ENCODE measurements around the gene ADAM30. TPM values are rescaled to one million over a fixed set of nuclear protein-coding genes. Genes with fewer than 3 reads are reported as not detected.

ADAM30 gene
- total RNA-seq, 1 experiment from 2014 or later, result not detected

GRCh38 chr1:119870917-119871596, 25.3 kb downstream of the ADAM30 start:
- H3K36me3 ChIP-seq (ENCODE audit: control insufficient read depth, insufficient read depth, low read length), result no peaks in the 10 kb centered on the region
- intact Hi-C loops (cut with micrococcal nuclease; ENCODE audit: unreplicated experiment) (loop anchor here (10.0 kb wide), 1 partner anchor 274 kb away; no protein-coding TSS in a partner anchor), in situ Hi-C loops (cut with HindIII; ENCODE audit: low pct_unique_long_range_greater_than_20kb, low sequenced_read_pairs) (no loop called here)
- no peaks in the 10 kb centered on the region for H3K9me3 ChIP-seq (ENCODE audit: control insufficient read depth, insufficient read depth, low read depth, low read length)
- ATAC-seq, result peak; percentile 95
- CTCF ChIA-PET, result no interaction called here
- peak overlapping the region; percentile 54; the same call in 1 of the 2 replicates for H3K27ac ChIP-seq (ENCODE audit: low read length)
- H3K27me3 ChIP-seq (ENCODE audit: control insufficient read depth, insufficient read depth, low read length), result peaks cover 27% of the 10 kb centered on the region
- TF ChIP-seq TCF7L2 (IDR thresholded peaks at IDR 0.05; ENCODE audit: low read depth, low read length) (no peak), REST (IDR thresholded peaks at IDR 0.05; ENCODE audit: insufficient read depth in 1 of 2, low read depth in 2 of 2, low read length in 1 of 2) (no peak), CTCF (IDR thresholded peaks at IDR 0.05) (peak; percentile 99), POLR2AphosphoS5 (IDR thresholded peaks at IDR 0.05; ENCODE audit: low read depth, low read length) (no peak)
- 0 out of 2 replicates have a peak, but pooled peaks cover 5% of the 10 kb centered on the region for H3K4me1 ChIP-seq (ENCODE audit: control insufficient read depth, insufficient read depth, low read length)
- H3K4me3 ChIP-seq (ENCODE audit: low read depth in 2 of 2, low read length in 2 of 2), result peak overlapping the region; percentile 24 to 51
- POLR2A ChIA-PET, result interaction anchor here (0.6 kb wide), 1 partner anchor 13 kb away, joined by 4 read pairs; no protein-coding TSS in a partner anchor
- no TSS peak for BruUV-seq (replicated peaks)
- peak; percentile 43 for DNase-seq (ENCODE audit: low read depth, low spot score)

DNA sequence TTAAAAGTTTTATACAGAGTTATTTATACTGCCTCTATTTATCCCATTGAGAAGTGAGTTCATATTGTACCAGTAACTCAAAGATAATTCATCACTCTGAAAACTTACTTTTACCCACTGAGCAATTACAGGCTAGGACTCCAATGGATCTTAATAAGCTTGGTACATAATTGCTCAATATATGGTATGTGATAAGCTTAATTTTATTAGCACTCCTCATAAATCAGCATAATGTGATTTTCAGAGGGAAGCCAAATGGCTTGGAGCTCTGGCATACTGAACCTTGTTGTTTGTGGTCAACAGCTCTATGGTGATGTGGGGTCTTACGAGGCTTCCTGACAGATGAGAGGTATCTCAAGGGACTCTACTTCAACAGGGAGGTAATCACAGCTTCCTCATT, 26.3 kb downstream of the ADAM30 start:
- H3K9me3 ChIP-seq (ENCODE audit: control insufficient read depth, insufficient read depth, low read depth, low read length), result no peaks in the 10 kb centered on the region
- POLR2A ChIA-PET, result no interaction called here
- CTCF ChIA-PET, result no interaction called here
- no peaks in the 10 kb centered on the region for H3K36me3 ChIP-seq (ENCODE audit: control insufficient read depth, insufficient read depth, low read length)
- in situ Hi-C loops (cut with HindIII; ENCODE audit: low pct_unique_long_range_greater_than_20kb, low sequenced_read_pairs), result no loop called here
- no TSS peak for BruUV-seq (replicated peaks)
- no peak overlapping the region for H3K27ac ChIP-seq (ENCODE audit: low read length)
- intact Hi-C loops (cut with micrococcal nuclease; ENCODE audit: unreplicated experiment), result loop anchor here (10.0 kb wide), 2 partner anchors 75 to 275 kb away; no protein-coding TSS in a partner anchor
- DNase-seq (ENCODE audit: low read depth, low spot score) (no peak), ATAC-seq (no peak)
- no peak overlapping the region for H3K4me3 ChIP-seq (ENCODE audit: low read depth in 2 of 2, low read length in 2 of 2)
- 0 out of 2 replicates have a peak, but pooled peaks cover 5% of the 10 kb centered on the region for H3K4me1 ChIP-seq (ENCODE audit: control insufficient read depth, insufficient read depth, low read length)
- no peak for TF ChIP-seq TCF7L2 (IDR thresholded peaks at IDR 0.05; ENCODE audit: low read depth, low read length)
- H3K27me3 ChIP-seq (ENCODE audit: control insufficient read depth, insufficient read depth, low read length), result peaks cover 24% of the 10 kb centered on the region

DNA sequence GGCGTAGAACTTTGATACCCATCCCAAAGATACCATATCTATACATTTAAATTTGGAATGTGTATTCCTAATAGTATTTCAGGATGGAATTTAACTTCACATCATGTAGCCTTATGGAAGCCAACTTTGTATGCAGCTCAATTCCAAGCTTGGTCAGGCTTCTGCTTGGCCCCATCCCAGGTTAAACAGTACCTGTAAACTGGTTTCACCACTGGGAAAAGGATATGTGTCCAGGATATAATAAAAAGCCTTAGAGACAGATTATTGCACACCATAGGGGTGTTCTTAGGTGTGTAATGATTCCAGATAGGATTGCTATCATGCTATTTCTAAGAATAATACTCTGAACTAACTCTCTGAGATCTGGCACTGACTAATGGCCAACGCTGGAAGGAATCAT, 28.1 kb downstream of the ADAM30 start:
- no peaks in the 10 kb centered on the region for H3K36me3 ChIP-seq (ENCODE audit: control insufficient read depth, insufficient read depth, low read length)
- in situ Hi-C loops (cut with HindIII; ENCODE audit: low pct_unique_long_range_greater_than_20kb, low sequenced_read_pairs) (no loop called here), intact Hi-C loops (cut with micrococcal nuclease; ENCODE audit: unreplicated experiment) (loop anchor here (10.0 kb wide), 1 partner anchor 77 kb away; no protein-coding TSS in a partner anchor)
- 0 out of 2 replicates have a peak, but pooled peaks cover 5% of the 10 kb centered on the region for H3K4me1 ChIP-seq (ENCODE audit: control insufficient read depth, insufficient read depth, low read length)
- ChIA-PET CTCF (no interaction called here), POLR2A (no interaction called here)
- H3K27me3 ChIP-seq (ENCODE audit: control insufficient read depth, insufficient read depth, low read length), result peaks cover 38% of the 10 kb centered on the region
- TF ChIP-seq REST (IDR thresholded peaks at IDR 0.05; ENCODE audit: insufficient read depth in 1 of 2, low read depth in 2 of 2, low read length in 1 of 2) (no peak), SIN3A (IDR thresholded peaks at IDR 0.05; ENCODE audit: borderline replicate concordance, insufficient read depth, low read depth, low read length) (no peak)
- no peaks in the 10 kb centered on the region for H3K9me3 ChIP-seq (ENCODE audit: control insufficient read depth, insufficient read depth, low read depth, low read length)
- no peak overlapping the region for H3K4me3 ChIP-seq (ENCODE audit: low read depth in 2 of 2, low read length in 2 of 2)
- no peak overlapping the region for H3K27ac ChIP-seq (ENCODE audit: low read length)
- no TSS peak for BruUV-seq (replicated peaks)
- ATAC-seq (no peak), DNase-seq (ENCODE audit: low read depth, low spot score) (no peak)
